ENCODE measurements around the gene TEP1.
"Not testable (repeated sequence)": the region's sequence is repeated elsewhere in the genome, so short reads cannot be mapped to it uniquely, and the experiment has no call there.

TEP1 gene

GRCh38 chr14:20412876-20413743, at the start of gene TEP1:
Gene TEP1 (minus strand): TSS chr14:20413501. CDS start chr14:20408439, 5,062 bp downstream.
- DNase-seq (ENCODE audit: insufficient read length, low spot score) (no peak), FAIRE-seq (peak; percentile 77)

- peak; percentile 99 for FAIRE-seq
- peak; percentile 67 for DNase-seq (ENCODE audit: insufficient read length, low spot score)
Observed at GRCh38 chr14:20461225-20462141, 48.2 kb upstream of the TEP1 start, which contains the start of gene PIP4P1. Gene PIP4P1 (minus strand): TSS chr14:20461434. CDS start chr14:20461325, 109 bp downstream.

GRCh38 chr14:20460458-20461224, 47.3 kb upstream of the TEP1 start:
- DNase-seq (ENCODE audit: insufficient read length, low spot score) (no peak), FAIRE-seq (no peak)

- DNase-seq (ENCODE audit: insufficient read length, low spot score): no peak
- FAIRE-seq: no peak
Observed at GRCh38 chr14:20458031-20458789, 44.9 kb upstream of the TEP1 start.

GRCh38 chr14:20456971-20457370, 43.7 kb upstream of the TEP1 start:
- FAIRE-seq (no peak), DNase-seq (ENCODE audit: insufficient read length, low spot score) (no peak)

- DNase-seq (ENCODE audit: insufficient read length, low spot score): no peak
- no peak for FAIRE-seq
Observed at GRCh38 chr14:20455355-20456300, 42.3 kb upstream of the TEP1 start.

- FAIRE-seq: peak; percentile 99
- peak; percentile 82 for DNase-seq (ENCODE audit: insufficient read length, low spot score)
Observed at GRCh38 chr14:20454516-20455354, 41.4 kb upstream of the TEP1 start, which contains the start of the genes APEX1 and OSGEP. Gene APEX1 (plus strand): TSS chr14:20455226. CDS start chr14:20455646, 420 bp downstream. Gene OSGEP (minus strand): TSS chr14:20454812. CDS start chr14:20454683, 129 bp downstream.

- not testable (repeated sequence) for FAIRE-seq; DNase-seq (ENCODE audit: insufficient read length, low spot score)
Observed at GRCh38 chr14:20452831-20453230, 39.5 kb upstream of the TEP1 start.

GRCh38 chr14:20446889-20447288, 33.6 kb upstream of the TEP1 start:
- DNase-seq (ENCODE audit: insufficient read length, low spot score) (no peak), FAIRE-seq (no peak)

GRCh38 chr14:20443650-20444049, 30.3 kb upstream of the TEP1 start:
- not testable (repeated sequence) for FAIRE-seq; DNase-seq (ENCODE audit: insufficient read length, low spot score)

GRCh38 chr14:20441461-20441860, 28.2 kb upstream of the TEP1 start:
- no peak for FAIRE-seq
- no peak for DNase-seq (ENCODE audit: insufficient read length, low spot score)

GRCh38 chr14:20440882-20441281, 27.6 kb upstream of the TEP1 start:
- FAIRE-seq: no peak

GRCh38 chr14:20440465-20440864, 27.2 kb upstream of the TEP1 start:
- FAIRE-seq (no peak), DNase-seq (ENCODE audit: insufficient read length, low spot score) (no peak)

More at GRCh38 chr14:20440882-20441281, 27.6 kb upstream of the TEP1 start:
- DNase-seq (ENCODE audit: insufficient read length, low spot score): no peak

GRCh38 chr14:20438664-20439063, 25.4 kb upstream of the TEP1 start:
- FAIRE-seq: peak; percentile 14
- DNase-seq (ENCODE audit: insufficient read length, low spot score): no peak

GRCh38 chr14:20436363-20436755, 23.1 kb upstream of the TEP1 start:
- DNase-seq (ENCODE audit: insufficient read length, low spot score): no peak
- no peak for FAIRE-seq

GRCh38 chr14:20435582-20436362, 22.5 kb upstream of the TEP1 start, which contains the start of gene KLHL33:
Gene KLHL33 (minus strand): TSS chr14:20436166. CDS start chr14:20435811, 355 bp downstream.
- FAIRE-seq (no peak), DNase-seq (ENCODE audit: insufficient read length, low spot score) (no peak)
